ENCODE measurements around the gene DLX4.

Gene DLX4

GRCh38 chr17:49958723-49959122 lies 10.3 kb upstream of the DLX4 start:
- H3K27me3 ChIP-seq (ENCODE audit: insufficient read depth, low read depth): peaks cover 85% of the 10 kb centered on the region
- H3K79me2 ChIP-seq (ENCODE audit: insufficient read depth, low read depth): no peaks in the 10 kb centered on the region
- no peaks in the 10 kb centered on the region for H4K20me1 ChIP-seq (ENCODE audit: insufficient read depth)
- no peak overlapping the region for H3K4me3 ChIP-seq (IDR thresholded peaks at IDR 0.05; ENCODE audit: insufficient read depth, low read depth, low read length)
- H3K4me2 ChIP-seq: no peak overlapping the region
- no peak overlapping the region for H2AFZ ChIP-seq (ENCODE audit: low read depth)
- H3K9ac ChIP-seq: no peak overlapping the region
- TF ChIP-seq CTCF (conservative IDR thresholded peaks at IDR 0.05; ENCODE audit: low read depth, low read length): no peak
- H3K27ac ChIP-seq: no peak overlapping the region
- no peaks in the 10 kb centered on the region for H3K36me3 ChIP-seq (ENCODE audit: insufficient read depth)
- no peaks in the 10 kb centered on the region for H3K4me1 ChIP-seq (ENCODE audit: low read depth, poor library complexity, severe bottlenecking)

GRCh38 chr17:49959183-49959935 lies 9.6 kb upstream of the DLX4 start:
- Histone ChIP-seq H3K9ac (no peak overlapping the region), H3K27ac (no peak overlapping the region), H4K20me1 (ENCODE audit: insufficient read depth) (no peaks in the 10 kb centered on the region), H3K27me3 (ENCODE audit: insufficient read depth, low read depth) (peaks cover 86% of the 10 kb centered on the region), H3K4me1 (ENCODE audit: low read depth, poor library complexity, severe bottlenecking) (no peaks in the 10 kb centered on the region), H2AFZ (ENCODE audit: low read depth) (no peak overlapping the region), H3K4me3 (IDR thresholded peaks at IDR 0.05; ENCODE audit: insufficient read depth, low read depth, low read length) (no peak overlapping the region), H3K79me2 (ENCODE audit: insufficient read depth, low read depth) (no peaks in the 10 kb centered on the region), H3K36me3 (ENCODE audit: insufficient read depth) (no peaks in the 10 kb centered on the region), H3K4me2 (no peak overlapping the region)
- no peak for TF ChIP-seq CTCF (conservative IDR thresholded peaks at IDR 0.05; ENCODE audit: low read depth, low read length)

GRCh38 chr17:49962599-49963308 lies 6.2 kb upstream of the DLX4 start:
- TF ChIP-seq CTCF (conservative IDR thresholded peaks at IDR 0.05; ENCODE audit: low read depth, low read length): no peak
- H3K79me2 ChIP-seq (ENCODE audit: insufficient read depth, low read depth): no peaks in the 10 kb centered on the region
- no peak overlapping the region for H2AFZ ChIP-seq (ENCODE audit: low read depth)
- peaks cover 88% of the 10 kb centered on the region for H3K27me3 ChIP-seq (ENCODE audit: insufficient read depth, low read depth)
- no peak overlapping the region for H3K27ac ChIP-seq
- no peak overlapping the region for H3K9ac ChIP-seq
- no peak overlapping the region for H3K4me2 ChIP-seq
- no peaks in the 10 kb centered on the region for H4K20me1 ChIP-seq (ENCODE audit: insufficient read depth)
- H3K4me1 ChIP-seq (ENCODE audit: low read depth, poor library complexity, severe bottlenecking): no peaks in the 10 kb centered on the region
- H3K4me3 ChIP-seq (IDR thresholded peaks at IDR 0.05; ENCODE audit: insufficient read depth, low read depth, low read length): no peak overlapping the region
- H3K36me3 ChIP-seq (ENCODE audit: insufficient read depth): no peaks in the 10 kb centered on the region

- Histone ChIP-seq H3K27me3 (ENCODE audit: insufficient read depth, low read depth) (peaks cover 91% of the 10 kb centered on the region), H2AFZ (ENCODE audit: low read depth) (no peak overlapping the region), H3K4me1 (ENCODE audit: low read depth, poor library complexity, severe bottlenecking) (peaks cover 2% of the 10 kb centered on the region), H3K27ac (no peak overlapping the region), H3K4me3 (IDR thresholded peaks at IDR 0.05; ENCODE audit: insufficient read depth, low read depth, low read length) (no peak overlapping the region), H3K36me3 (ENCODE audit: insufficient read depth) (no peaks in the 10 kb centered on the region), H4K20me1 (ENCODE audit: insufficient read depth) (no peaks in the 10 kb centered on the region), H3K79me2 (ENCODE audit: insufficient read depth, low read depth) (no peaks in the 10 kb centered on the region), H3K4me2 (no peak overlapping the region), H3K9ac (no peak overlapping the region)
- TF ChIP-seq CTCF (conservative IDR thresholded peaks at IDR 0.05; ENCODE audit: low read depth, low read length): no peak
Measured at GRCh38 chr17:49963309-49963625, 5.7 kb upstream of the DLX4 start.

Measured in KMS-11 (cell line).